Activated CD4-positive, alpha-beta T cell treated with anti-CD3 and anti-CD28 coated beads for 36 hours (primary cell): ENCODE measurements around the gene SHF. TPM values are rescaled to one million over a fixed set of nuclear protein-coding genes. Genes with fewer than 3 reads are reported as not detected.

ENCODE experiments used
- ATAC-seq: fragments of 200-7000 bp; cut with Tn5 transposase; one replicate; pipeline ENCODE4 v1.10.0; 2021; ENCODE audit warnings: mild to moderate bottlenecking, moderate library complexity
- CTCF ChIA-PET: fragments of 350-600 bp; sonication (Branson Sonifier 250); formaldehyde crosslinking; loops from one replicate; lab custom pipeline; 2021; ENCODE audit warnings: antibody characterized with exemption; lab: Charles Lee
- POLR2A ChIA-PET: fragments of 350-600 bp; sonication (Branson Sonifier 250); formaldehyde crosslinking; loops from one replicate; lab custom pipeline; 2021; ENCODE audit warnings: antibody characterized with exemption, inconsistent platforms; lab: Charles Lee
- DNase-seq: peaks from one replicate; pipeline ENCODE4 v3.0.0-alpha.2; 2020
- H3K27ac Mint-ChIP-seq: one replicate; pipeline ENCODE4 v1.8.0; 2021; ENCODE audit warnings: mixed read lengths
- H3K27me3 Mint-ChIP-seq: one replicate; pipeline ENCODE4 v1.8.0; 2021; ENCODE audit warnings: mixed read lengths
- H3K36me3 Mint-ChIP-seq: one replicate; pipeline ENCODE4 v1.8.0; 2021; ENCODE audit warnings: low read depth, mixed read lengths
- H3K4me1 Mint-ChIP-seq: one replicate; pipeline ENCODE4 v1.8.0; 2021; ENCODE audit warnings: mixed read lengths
- H3K4me3 Mint-ChIP-seq: one replicate; pipeline ENCODE4 v1.8.0; 2021; ENCODE audit warnings: mild to moderate bottlenecking, moderate library complexity, mixed read lengths
- H3K9me3 Mint-ChIP-seq: one replicate; pipeline ENCODE4 v1.8.0; 2021; ENCODE audit warnings: low read depth, mixed read lengths
- intact Hi-C, 2 experiments: fragments of 100-400 bp; cut with DNase I in 1 of 2; cut with micrococcal nuclease in 1 of 2; formaldehyde crosslinking; loops; one replicate each; pipeline versions ENCODE4 v1.14.2 to v1.15.1; 2022 to 2024; cut with DNase I, micrococcal nuclease
- total RNA-seq, 2 experiments: library from RNA; stranded (reverse); gene quantifications; one replicate each; pipeline ENCODE4 v1.2.3, GENCODE V29; 2021

SHF gene
- total RNA-seq, 2 experiments from 2014 or later, result 17.9 to 18.7 TPM

- ChIA-PET POLR2A (interaction anchor here (0.6 kb wide), 2 partner anchors 240 to 298 kb away, joined by 4 to 5 read pairs; no protein-coding TSS in a partner anchor), CTCF (interaction anchor here (0.5 to 2.5 kb wide), 7 partner anchors 8 to 44 kb away, joined by 3 to 18 read pairs (median 4); no protein-coding TSS in a partner anchor)
- Mint-ChIP-seq H3K4me3 (no peak overlapping the region), H3K9me3 (no peaks in the 10 kb centered on the region), H3K4me1 (peaks cover 15% of the 10 kb centered on the region), H3K36me3 (peaks cover 2% of the 10 kb centered on the region), H3K27ac (no peak overlapping the region), H3K27me3 (no peaks in the 10 kb centered on the region)
- DNase-seq (no peak), ATAC-seq (no peak)
- intact Hi-C loops, result no loop called here
These were observed 26.1 kb downstream of the SHF start for GRCh38 chr15:45161666-45162065.

- ChIA-PET POLR2A (no interaction called here), CTCF (interaction anchor here (0.8 to 2.9 kb wide), 3 partner anchors 10 to 142 kb away, joined by 3 to 12 read pairs (median 6); no protein-coding TSS in a partner anchor)
- Mint-ChIP-seq H3K27ac (no peak overlapping the region), H3K36me3 (peaks cover 2% of the 10 kb centered on the region), H3K4me3 (no peak overlapping the region), H3K9me3 (no peaks in the 10 kb centered on the region), H3K27me3 (no peaks in the 10 kb centered on the region), H3K4me1 (peaks cover 8% of the 10 kb centered on the region)
- ATAC-seq (no peak), DNase-seq (no peak)
- intact Hi-C loops, result no loop called here
These were observed 29.8 kb downstream of the SHF start for GRCh38 chr15:45157974-45158373.

GRCh38 chr15:45156744-45157455, 30.9 kb downstream of the SHF start:
- ChIA-PET CTCF (interaction anchor here (0.5 to 2.9 kb wide), 4 partner anchors 11 to 41 kb away, joined by 4 to 12 read pairs (median 8); no protein-coding TSS in a partner anchor), POLR2A (no interaction called here)
- H3K27me3 Mint-ChIP-seq, result no peaks in the 10 kb centered on the region
- peaks cover 2% of the 10 kb centered on the region for H3K36me3 Mint-ChIP-seq
- DNase-seq (no peak), ATAC-seq (peak; percentile 67)
- H3K4me3 Mint-ChIP-seq, result no peak overlapping the region
- H3K4me1 Mint-ChIP-seq, result peaks cover 8% of the 10 kb centered on the region
- peak overlapping the region; percentile 28 for H3K27ac Mint-ChIP-seq
- intact Hi-C loops, result no loop called here
- H3K9me3 Mint-ChIP-seq, result no peaks in the 10 kb centered on the region

- ChIA-PET CTCF (interaction anchor here (0.6 to 2.9 kb wide), 4 partner anchors 12 to 250 kb away, joined by 3 to 12 read pairs (median 7); no protein-coding TSS in a partner anchor), POLR2A (no interaction called here)
- Mint-ChIP-seq H3K27me3 (no peaks in the 10 kb centered on the region), H3K27ac (no peak overlapping the region), H3K4me3 (no peak overlapping the region), H3K4me1 (peaks cover 8% of the 10 kb centered on the region), H3K36me3 (peaks cover 1% of the 10 kb centered on the region), H3K9me3 (no peaks in the 10 kb centered on the region)
- DNase-seq (no peak), ATAC-seq (no peak)
- intact Hi-C loops, result no loop called here
These were observed 32.0 kb downstream of the SHF start for GRCh38 chr15:45155739-45156138.

- no peak overlapping the region for H3K27ac Mint-ChIP-seq
- no peaks in the 10 kb centered on the region for H3K27me3 Mint-ChIP-seq
- H3K4me3 Mint-ChIP-seq, result no peak overlapping the region
- CTCF ChIA-PET, result no interaction called here
- intact Hi-C loops, result no loop called here
- peaks cover 6% of the 10 kb centered on the region for H3K4me1 Mint-ChIP-seq
- DNase-seq (no peak), ATAC-seq (no peak)
- POLR2A ChIA-PET, result no interaction called here
- H3K9me3 Mint-ChIP-seq, result no peaks in the 10 kb centered on the region
- no peaks in the 10 kb centered on the region for H3K36me3 Mint-ChIP-seq
These were observed 35.6 kb downstream of the SHF start for GRCh38 chr15:45151998-45152828.

- DNase-seq (no peak), ATAC-seq (no peak)
- Mint-ChIP-seq H3K4me3 (no peak overlapping the region), H3K4me1 (no peaks in the 10 kb centered on the region), H3K27me3 (no peaks in the 10 kb centered on the region), H3K27ac (no peak overlapping the region), H3K36me3 (no peaks in the 10 kb centered on the region), H3K9me3 (no peaks in the 10 kb centered on the region)
- CTCF ChIA-PET, result interaction anchor here (1.5 kb wide), 1 partner anchor 33 kb away, joined by 3 read pairs; no protein-coding TSS in a partner anchor
- POLR2A ChIA-PET, result no interaction called here
- intact Hi-C loops, result no loop called here
These were observed 36.8 kb downstream of the SHF start for GRCh38 chr15:45150997-45151396.

GRCh38 chr15:45150481-45150880, 37.3 kb downstream of the SHF start:
- ChIA-PET POLR2A (no interaction called here), CTCF (interaction anchor here (0.7 to 1.5 kb wide), 3 partner anchors 10 to 32 kb away, joined by 3 read pairs; no protein-coding TSS in a partner anchor)
- no peaks in the 10 kb centered on the region for H3K4me1 Mint-ChIP-seq
- no peaks in the 10 kb centered on the region for H3K9me3 Mint-ChIP-seq
- H3K36me3 Mint-ChIP-seq, result no peaks in the 10 kb centered on the region
- intact Hi-C loops, result no loop called here
- DNase-seq (no peak), ATAC-seq (no peak)
- no peaks in the 10 kb centered on the region for H3K27me3 Mint-ChIP-seq
- H3K4me3 Mint-ChIP-seq, result no peak overlapping the region
- H3K27ac Mint-ChIP-seq, result no peak overlapping the region

- Mint-ChIP-seq H3K36me3 (no peaks in the 10 kb centered on the region), H3K4me1 (no peaks in the 10 kb centered on the region), H3K27me3 (no peaks in the 10 kb centered on the region), H3K4me3 (no peak overlapping the region), H3K9me3 (no peaks in the 10 kb centered on the region), H3K27ac (no peak overlapping the region)
- CTCF ChIA-PET, result interaction anchor here (0.7 to 1.1 kb wide), 2 partner anchors 12 to 49 kb away, joined by 3 read pairs; no protein-coding TSS in a partner anchor
- DNase-seq (no peak), ATAC-seq (no peak)
- intact Hi-C loops, result no loop called here
- POLR2A ChIA-PET, result no interaction called here
These were observed 38.7 kb downstream of the SHF start for GRCh38 chr15:45149060-45149459.

GRCh38 chr15:45148076-45149059, 39.4 kb downstream of the SHF start:
- H3K36me3 Mint-ChIP-seq, result no peaks in the 10 kb centered on the region
- ChIA-PET POLR2A (no interaction called here), CTCF (interaction anchor here (0.7 kb wide), 1 partner anchor 13 kb away, joined by 3 read pairs; no protein-coding TSS in a partner anchor)
- DNase-seq, result no peak
- H3K4me1 Mint-ChIP-seq, result no peaks in the 10 kb centered on the region
- H3K4me3 Mint-ChIP-seq, result no peak overlapping the region
- H3K27me3 Mint-ChIP-seq, result no peaks in the 10 kb centered on the region
- H3K9me3 Mint-ChIP-seq, result no peaks in the 10 kb centered on the region
- no peak overlapping the region for H3K27ac Mint-ChIP-seq
- intact Hi-C loops, result no loop called here
- no peak for ATAC-seq

- intact Hi-C loops, result no loop called here
- CTCF ChIA-PET, result interaction anchor here (1.4 kb wide), 1 partner anchor 15 kb away, joined by 3 read pairs; no protein-coding TSS in a partner anchor
- Mint-ChIP-seq H3K36me3 (no peaks in the 10 kb centered on the region), H3K4me3 (no peak overlapping the region), H3K27me3 (no peaks in the 10 kb centered on the region), H3K4me1 (no peaks in the 10 kb centered on the region), H3K27ac (no peak overlapping the region), H3K9me3 (no peaks in the 10 kb centered on the region)
- POLR2A ChIA-PET, result no interaction called here
- ATAC-seq, result no peak
- no peak for DNase-seq
These were observed 40.2 kb downstream of the SHF start for GRCh38 chr15:45147606-45148005.
